Suprapubic skin (tissue), 4 donors: ENCODE measurements around the gene KCNN4.

Source experiments
- CTCF ChIP-seq, 2 donors: fragments of 200-600 bp in 1 of 2; fragments of 450-650 bp in 1 of 2; sonication (generic) in 1 of 2; IDR thresholded peaks; one replicate each; pipeline ENCODE4 v1.5.1; 2016 to 2019; ENCODE audit warnings: antibody characterized with exemption in 2 of 2, mild to moderate bottlenecking in 1 of 2, moderate library complexity in 1 of 2
- EP300 ChIP-seq: sonication (generic); formaldehyde crosslinking; IDR thresholded peaks from one replicate; pipeline ENCODE4 v1.6.1; 2017; ENCODE audit warnings: antibody characterized with exemption
- POLR2A ChIP-seq, 2 donors: fragments of 450-650 bp; IDR thresholded peaks; one replicate each; pipeline ENCODE4 v1.6.1; 2017; ENCODE audit warnings: antibody characterized with exemption in 2 of 2, mild to moderate bottlenecking in 2 of 2, moderate library complexity in 2 of 2
- POLR2AphosphoS5 ChIP-seq, 3 donors: sonication (generic); formaldehyde crosslinking; IDR thresholded peaks; one replicate each; pipeline ENCODE4 v1.6.1; 2017; ENCODE audit warnings: antibody characterized with exemption in 3 of 3

DNA sequence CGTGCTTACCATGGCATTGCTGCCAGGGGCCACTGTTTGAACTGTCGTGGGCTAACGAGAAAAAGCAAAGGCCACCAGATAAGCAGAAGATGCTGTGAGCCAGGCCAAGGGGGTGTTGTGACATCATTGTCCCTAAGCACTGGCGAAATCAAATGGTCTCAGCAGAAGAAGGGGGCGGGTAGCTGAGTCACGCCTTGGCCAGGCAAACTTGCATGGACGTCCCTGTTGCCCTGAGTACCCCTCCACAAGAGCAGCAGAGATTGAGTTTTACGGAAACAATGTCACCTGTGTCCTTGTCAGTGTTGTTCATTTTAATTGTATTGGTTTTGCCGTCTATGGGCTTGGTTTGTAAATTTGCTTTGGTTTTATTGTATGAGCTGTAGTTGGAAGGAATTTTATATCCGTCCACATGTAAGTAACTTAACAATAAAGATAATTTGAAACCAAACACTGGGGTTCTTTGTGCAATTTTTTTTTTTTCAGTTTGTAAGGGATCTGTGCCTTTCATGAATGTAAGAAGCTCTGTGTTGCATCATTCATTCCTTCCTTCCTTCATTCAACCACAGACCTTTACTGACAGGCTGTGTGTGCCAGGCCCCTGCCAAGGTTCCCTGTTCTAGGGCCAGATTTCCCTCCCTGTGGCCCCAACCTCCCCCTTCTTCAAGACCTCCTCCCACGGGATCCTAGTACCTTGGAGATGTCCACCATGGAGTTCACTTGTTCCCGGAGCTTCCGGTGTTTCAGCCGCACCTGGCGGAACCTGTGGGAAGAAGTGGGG, 12.3 kb downstream of the KCNN4 start:
- TF ChIP-seq CTCF (IDR thresholded peaks at IDR 0.05) (no peak), POLR2A (IDR thresholded peaks at IDR 0.05) (no peak), EP300 (no peak), POLR2AphosphoS5 (IDR thresholded peaks at IDR 0.05) (no peak)
